ENCODE results near the gene BRIX1. TPM values are rescaled to one million over a fixed set of nuclear protein-coding genes. Genes with fewer than 3 reads are reported as not detected.

Gene BRIX1
- total RNA-seq: 6.7 TPM

DNA sequence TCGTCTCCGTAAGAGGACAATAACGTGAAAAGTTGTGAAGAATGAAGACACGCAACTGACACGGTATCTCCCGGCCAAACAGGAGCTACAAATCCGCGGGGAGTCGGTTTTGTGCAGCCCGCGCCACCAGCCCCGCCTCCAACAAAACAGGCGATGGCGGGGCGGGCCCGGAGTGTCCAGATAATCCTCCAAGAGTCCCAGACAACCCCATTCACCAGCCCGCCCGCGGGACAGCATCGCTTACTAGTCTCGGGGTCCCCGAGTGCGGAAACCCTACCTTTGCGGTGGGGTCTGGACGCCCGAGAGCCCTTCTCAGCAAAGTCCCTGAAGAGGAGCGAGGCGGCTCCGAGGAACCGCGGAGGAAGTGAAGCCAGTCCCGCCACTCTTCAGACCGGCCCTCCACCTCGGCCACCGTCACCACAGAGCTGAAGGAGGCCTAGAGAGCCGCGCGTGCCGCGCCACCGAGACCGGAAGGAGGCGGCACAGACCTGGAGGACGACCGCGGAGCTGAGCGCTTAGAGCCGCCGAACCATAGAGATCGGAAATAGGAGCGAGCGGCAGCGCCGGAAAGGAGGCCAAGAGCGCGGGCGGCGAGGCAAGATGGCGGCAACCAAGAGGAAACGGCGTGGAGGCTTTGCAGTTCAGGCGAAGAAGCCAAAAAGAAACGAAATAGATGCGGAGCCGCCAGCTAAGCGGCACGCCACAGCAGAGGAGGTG, at the start of gene BRIX1, which contains the start of gene RAD1:
BRIX1 (plus strand) TSS at position 573 of the 717 bp plus-strand sequence; CDS start at position 601, 28 bp downstream.
RAD1 (minus strand) TSS at position 366 of the 717 bp plus-strand sequence. CDS start 612 bp downstream, outside the sequence.
- DNase-seq (ENCODE audit: low read depth in 2 of 3, low spot score in 2 of 3): peak; percentile 89 to 98 (median 98)

GRCh38 chr5:34866989-34867471, 48.5 kb upstream of the BRIX1 start:
- no peak for DNase-seq (ENCODE audit: low read depth in 2 of 3, low spot score in 2 of 3)

- DNase-seq (ENCODE audit: low read depth in 2 of 3, low spot score in 2 of 3): no peak
Measured at GRCh38 chr5:34867660-34868059, 47.9 kb upstream of the BRIX1 start.

DNA sequence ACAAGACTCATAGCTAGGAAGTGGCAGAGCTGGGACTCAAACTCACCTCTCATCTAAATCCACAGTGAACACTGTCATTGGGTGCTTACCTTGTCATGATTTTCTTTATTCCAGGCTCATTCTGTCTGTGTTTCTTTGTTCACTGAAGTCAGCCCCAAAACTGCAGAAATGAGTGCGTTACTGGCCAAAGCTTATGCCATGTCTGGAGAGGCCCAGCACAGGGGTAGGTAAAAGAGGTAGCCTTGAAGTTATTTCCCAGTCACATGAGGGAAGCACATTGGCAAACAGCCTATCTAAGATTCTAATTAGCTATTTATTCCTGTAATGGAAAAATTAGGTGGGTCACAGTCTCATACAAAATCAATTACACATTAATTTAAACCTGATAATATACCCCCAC, 46.7 kb upstream of the BRIX1 start:
- DNase-seq (ENCODE audit: low read depth in 2 of 3, low spot score in 2 of 3): no peak

DNA sequence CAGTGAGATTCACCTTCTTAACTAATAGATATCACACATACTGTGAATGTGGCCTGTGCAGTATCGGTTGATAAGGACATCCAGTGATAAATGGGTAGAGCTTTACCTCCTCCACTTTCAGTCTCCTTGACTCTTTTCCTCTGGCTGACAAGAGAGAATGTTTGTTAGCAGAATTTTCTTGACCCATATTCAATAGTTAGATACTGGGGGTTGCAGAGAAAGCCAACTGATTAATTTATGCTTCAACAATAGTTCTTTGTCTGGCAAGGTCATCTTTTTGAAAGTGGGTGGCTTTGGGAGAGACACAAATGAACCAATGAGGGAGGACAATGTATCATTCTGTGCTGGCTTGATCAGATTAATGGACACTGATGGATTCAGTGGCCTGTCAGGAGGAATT, 46.3 kb upstream of the BRIX1 start:
- DNase-seq (ENCODE audit: low read depth in 2 of 3, low spot score in 2 of 3): no peak

- DNase-seq (ENCODE audit: low read depth in 2 of 3, low spot score in 2 of 3): no peak
Measured at GRCh38 chr5:34870382-34870781, 45.1 kb upstream of the BRIX1 start.

- DNase-seq (ENCODE audit: low read depth in 2 of 3, low spot score in 2 of 3): no peak
Measured at GRCh38 chr5:34876275-34876674, 39.2 kb upstream of the BRIX1 start.

GRCh38 chr5:34881246-34881645, 34.3 kb upstream of the BRIX1 start:
- no peak for DNase-seq (ENCODE audit: low read depth in 2 of 3, low spot score in 2 of 3)

DNA sequence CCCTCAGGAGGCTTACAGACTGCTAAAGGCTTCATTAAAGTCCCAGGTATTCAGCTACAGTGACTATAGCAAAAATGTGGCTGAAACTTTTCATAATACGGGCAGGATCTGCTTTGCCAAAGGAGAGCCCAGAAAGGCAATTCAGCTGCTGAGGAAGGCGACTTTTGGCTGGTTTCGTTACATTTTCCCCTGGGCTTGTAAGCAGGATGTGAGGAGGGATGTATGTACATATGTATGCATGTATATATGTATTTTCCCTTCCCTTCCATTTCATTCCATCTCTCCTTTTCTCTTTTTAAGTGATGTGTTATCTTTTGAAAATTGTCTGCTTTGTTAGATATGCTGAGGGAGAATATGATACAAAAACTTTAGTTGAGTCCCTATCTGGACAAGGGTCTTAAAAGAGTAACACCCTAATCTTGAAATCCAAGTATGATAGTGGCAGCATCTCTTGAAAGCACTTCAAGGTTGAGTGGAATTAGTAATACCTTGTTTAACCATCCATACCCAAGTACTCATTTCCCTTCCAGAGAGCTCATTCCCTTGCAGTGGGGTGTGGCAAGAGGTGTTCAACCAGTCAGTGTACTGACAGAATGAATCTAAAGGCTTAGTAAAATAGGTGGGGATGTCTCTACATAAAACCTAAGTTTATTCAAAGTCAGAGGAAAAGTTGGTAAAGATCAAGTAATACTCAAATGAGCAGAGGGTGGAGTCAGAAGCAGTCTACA, 29.0 kb upstream of the BRIX1 start:
- DNase-seq (ENCODE audit: low read depth in 2 of 3, low spot score in 2 of 3): no peak

DNA sequence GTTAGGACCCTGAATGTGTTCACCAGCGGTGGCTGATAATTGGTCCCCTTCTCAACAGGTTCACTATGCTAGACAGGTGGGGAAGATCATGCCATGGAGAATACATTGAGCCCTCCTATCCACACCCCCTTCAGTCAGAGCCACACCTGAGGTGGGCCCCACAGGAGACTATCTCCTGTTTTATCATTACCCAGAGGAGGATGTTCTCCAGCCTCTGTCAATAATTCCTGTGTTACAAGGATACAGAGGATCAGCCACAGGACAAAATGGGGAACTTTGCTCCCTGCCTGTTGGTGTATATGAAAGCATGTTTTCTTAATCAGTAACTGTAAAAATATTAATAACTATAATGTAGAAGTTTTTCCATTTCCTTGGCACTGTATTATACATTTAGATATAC, 26.1 kb upstream of the BRIX1 start:
- DNase-seq (ENCODE audit: low read depth in 2 of 3, low spot score in 2 of 3): no peak

GRCh38 chr5:34891981-34892380, 23.5 kb upstream of the BRIX1 start:
- DNase-seq (ENCODE audit: low read depth in 2 of 3, low spot score in 2 of 3): no peak

DNA sequence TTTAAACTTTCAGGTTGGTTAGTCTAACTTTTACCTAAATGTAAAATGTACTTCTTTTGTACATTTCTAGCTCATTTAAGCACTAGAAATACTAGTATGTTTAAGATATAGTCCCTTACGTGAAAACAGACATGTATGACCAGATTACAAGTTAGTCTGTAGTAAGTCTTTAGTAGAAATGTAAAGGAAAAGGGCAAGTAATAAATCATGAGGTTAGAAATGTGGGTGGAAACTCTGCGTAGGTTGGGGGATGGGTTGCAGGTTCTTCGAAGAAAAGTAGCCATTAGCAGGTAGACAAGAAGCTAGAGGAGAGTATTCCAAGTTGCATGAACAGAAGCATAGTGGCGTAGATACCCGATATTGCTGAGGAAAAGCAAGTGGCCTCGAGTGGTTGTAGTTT, 23.1 kb upstream of the BRIX1 start:
- no peak for DNase-seq (ENCODE audit: low read depth in 2 of 3, low spot score in 2 of 3)

DNA sequence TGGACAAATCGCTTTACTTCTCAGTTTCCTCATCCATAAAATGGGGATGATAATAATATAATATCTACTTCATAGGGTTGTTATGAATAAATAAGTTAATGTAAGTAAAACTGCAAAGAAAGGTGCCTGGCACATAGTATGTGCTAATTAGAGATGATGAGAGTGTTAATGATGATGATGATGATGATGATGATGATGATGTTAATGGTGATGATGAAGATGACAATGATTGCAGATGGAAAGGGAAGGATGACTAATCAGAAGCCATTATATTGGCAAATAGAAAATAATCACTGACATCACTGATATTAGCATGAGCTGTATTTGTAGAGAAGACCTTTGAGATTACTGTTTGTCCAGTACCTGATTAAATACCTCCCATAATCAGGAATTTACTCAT, 20.8 kb upstream of the BRIX1 start:
- no peak for DNase-seq (ENCODE audit: low read depth in 2 of 3, low spot score in 2 of 3)

GRCh38 chr5:34895641-34896419, 19.7 kb upstream of the BRIX1 start:
- DNase-seq (ENCODE audit: low read depth in 2 of 3, low spot score in 2 of 3): no peak

DNA sequence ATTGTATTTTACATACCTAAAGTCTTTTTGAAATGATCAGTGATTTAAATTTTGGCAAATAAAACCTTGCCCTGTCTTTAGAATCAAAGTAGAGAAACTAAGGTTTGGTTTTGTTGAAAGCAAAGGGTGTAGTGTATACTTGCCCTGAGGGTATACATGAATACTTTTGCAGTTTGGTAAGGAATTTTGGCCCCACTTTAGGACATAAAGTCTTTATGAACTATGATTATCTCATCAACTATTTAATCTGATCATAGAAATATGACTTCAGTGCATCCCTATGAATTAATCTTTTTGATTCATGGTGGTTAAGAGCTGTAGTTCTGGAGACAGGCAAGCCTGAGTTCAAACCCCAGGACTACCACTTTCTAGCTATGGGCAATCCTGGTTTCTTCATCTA, 17.9 kb upstream of the BRIX1 start:
- DNase-seq (ENCODE audit: low read depth in 2 of 3, low spot score in 2 of 3): no peak

DNA sequence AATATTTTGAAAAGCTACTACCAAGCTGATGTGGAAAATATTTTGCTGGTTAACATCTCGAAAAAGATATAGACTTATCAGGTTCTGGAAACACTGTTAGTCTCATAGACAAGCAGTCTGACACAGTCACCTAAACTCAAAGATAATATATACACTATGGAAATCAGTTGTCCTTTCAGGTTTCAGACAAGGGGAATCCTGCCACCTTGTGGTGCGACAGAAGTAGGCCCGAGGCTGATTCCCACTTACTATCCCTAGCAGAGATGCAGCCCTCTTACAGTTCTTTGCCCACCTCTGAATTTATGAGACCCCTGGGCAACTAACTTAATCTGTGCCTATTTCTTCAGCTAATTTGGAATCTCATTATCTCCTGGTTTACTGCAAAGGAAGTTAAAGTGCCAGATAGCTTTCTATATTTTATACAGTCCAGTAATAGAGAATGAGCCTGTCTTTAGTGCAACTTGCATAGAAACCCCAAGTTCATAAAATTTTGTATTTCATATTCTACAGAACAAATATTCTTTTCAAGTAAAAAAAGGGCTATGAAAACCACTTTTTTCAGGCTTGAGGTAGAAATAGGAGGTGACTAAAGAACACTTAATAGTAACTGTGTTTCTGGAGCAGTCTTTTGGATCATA, 17.1 kb upstream of the BRIX1 start:
- peak; percentile 23 to 79 (median 62) for DNase-seq (ENCODE audit: low read depth in 2 of 3, low spot score in 2 of 3)

- DNase-seq (ENCODE audit: low read depth in 2 of 3, low spot score in 2 of 3): no peak
Measured at GRCh38 chr5:34899066-34899465, 16.4 kb upstream of the BRIX1 start.

DNA sequence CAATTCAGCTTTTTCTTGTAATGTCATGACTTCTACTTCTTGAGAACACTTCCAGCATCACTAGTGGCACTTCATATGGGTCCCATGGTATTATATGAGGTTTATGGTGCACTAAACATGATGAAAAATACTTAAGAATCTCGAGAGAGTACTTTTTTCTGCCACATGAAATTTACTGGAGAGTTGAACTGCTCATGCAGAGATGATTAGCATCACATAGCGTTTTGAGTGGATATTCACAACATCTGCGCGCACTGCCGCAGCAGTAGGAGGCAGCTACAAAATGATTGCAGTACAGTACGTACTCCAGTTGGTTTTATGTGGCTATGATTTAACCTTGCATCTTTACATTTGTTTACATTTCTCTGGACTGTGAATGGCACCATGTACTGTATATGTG, 14.9 kb upstream of the BRIX1 start:
- no peak for DNase-seq (ENCODE audit: low read depth in 2 of 3, low spot score in 2 of 3)

DNA sequence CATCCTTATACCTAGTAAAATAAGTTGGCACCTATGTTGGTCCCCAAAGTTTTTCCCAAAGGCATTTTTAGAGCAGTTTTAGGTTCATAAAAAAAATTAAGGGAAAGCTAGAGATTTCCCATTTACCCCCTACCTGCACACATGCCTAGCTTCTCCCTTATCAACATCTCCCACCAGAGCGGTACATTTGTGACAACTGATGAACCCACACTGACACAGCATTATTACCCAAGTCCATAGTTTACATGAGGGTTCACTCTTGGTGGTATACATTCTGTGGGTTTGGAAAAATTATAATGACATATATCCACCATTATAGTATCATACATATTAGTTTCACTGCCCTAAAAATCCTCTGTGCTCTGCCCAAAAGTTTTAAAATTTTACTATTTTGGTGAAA, 12.3 kb upstream of the BRIX1 start:
- peak in 2 of 3 donors; percentile 6 to 40 for DNase-seq (ENCODE audit: low read depth in 2 of 3, low spot score in 2 of 3)

- no peak for DNase-seq (ENCODE audit: low read depth in 2 of 3, low spot score in 2 of 3)
Measured at GRCh38 chr5:34905564-34905963, 9.9 kb upstream of the BRIX1 start.

GRCh38 chr5:34913072-34913471, 2.4 kb upstream of the BRIX1 start:
- DNase-seq (ENCODE audit: low read depth in 2 of 3, low spot score in 2 of 3): no peak
